ENCODE results near the gene IFI44. TPM values are rescaled to one million over a fixed set of nuclear protein-coding genes. Genes with fewer than 3 reads are reported as not detected.
A peak's percentile ranks its signal among the peaks of the same experiment; 100 is the strongest.

Gene IFI44
- total RNA-seq, 1 donor from 2014 or later, result 27.6 TPM

DNA sequence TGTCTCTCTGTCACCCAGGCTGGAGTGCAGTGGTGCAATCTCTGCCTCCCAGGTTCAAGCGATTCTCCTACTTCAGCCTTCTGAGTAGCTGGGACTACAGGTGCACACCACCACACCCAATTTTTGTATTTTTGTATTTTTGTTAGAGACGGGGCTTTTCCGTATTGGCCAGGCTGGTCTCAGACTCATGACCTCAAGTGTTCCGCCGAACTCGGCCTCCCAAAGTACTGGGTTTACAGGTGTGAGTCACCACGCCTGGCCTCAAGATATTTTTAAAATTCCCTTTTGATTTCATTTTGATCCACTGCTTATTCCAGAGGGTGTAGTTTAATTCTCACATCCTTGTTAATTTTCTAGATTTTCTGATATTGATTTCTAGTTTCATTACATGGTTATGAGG is 25.6 kb upstream of the IFI44 start:
- no peak for DNase-seq
- peaks cover 65% of the 10 kb centered on the region for H3K4me1 Mint-ChIP-seq
- intact Hi-C loops (cut with micrococcal nuclease), result loop anchor here (5.0 to 10.0 kb wide), 2 partner anchors 649 to 942 kb away; partner anchors contain the start of genes FUBP1 and ZZZ3
- no peaks in the 10 kb centered on the region for H3K27me3 Mint-ChIP-seq
- H3K36me3 Mint-ChIP-seq (ENCODE audit: low read depth), result peaks cover 44% of the 10 kb centered on the region
- H3K27ac Mint-ChIP-seq, result peak overlapping the region; percentile 77
- H3K9me3 Mint-ChIP-seq, result no peaks in the 10 kb centered on the region
- peak overlapping the region; percentile 94 for H3K4me3 Mint-ChIP-seq

- Mint-ChIP-seq H3K4me1 (peaks cover 54% of the 10 kb centered on the region), H3K36me3 (ENCODE audit: low read depth) (peaks cover 59% of the 10 kb centered on the region), H3K27me3 (no peaks in the 10 kb centered on the region), H3K27ac (peak overlapping the region; percentile 80), H3K4me3 (peak overlapping the region; percentile 65), H3K9me3 (no peaks in the 10 kb centered on the region)
- no peak for DNase-seq
- intact Hi-C loops (cut with micrococcal nuclease), result loop anchor here (10.0 kb wide), 1 partner anchor 653 kb away; the partner anchor contains the start of gene FUBP1
These were observed 22.3 kb upstream of the IFI44 start for GRCh38 chr1:78627321-78627720.

GRCh38 chr1:78630600-78630999 is 19.0 kb upstream of the IFI44 start:
- no peak for DNase-seq
- no peaks in the 10 kb centered on the region for H3K9me3 Mint-ChIP-seq
- no peaks in the 10 kb centered on the region for H3K27me3 Mint-ChIP-seq
- no peak overlapping the region for H3K27ac Mint-ChIP-seq
- peaks cover 48% of the 10 kb centered on the region for H3K36me3 Mint-ChIP-seq (ENCODE audit: low read depth)
- intact Hi-C loops (cut with micrococcal nuclease), result no loop called here
- no peak overlapping the region for H3K4me3 Mint-ChIP-seq
- peaks cover 37% of the 10 kb centered on the region for H3K4me1 Mint-ChIP-seq

- peaks cover 28% of the 10 kb centered on the region for H3K4me1 Mint-ChIP-seq
- DNase-seq, result no peak
- H3K27me3 Mint-ChIP-seq, result no peaks in the 10 kb centered on the region
- H3K9me3 Mint-ChIP-seq, result peaks cover 3% of the 10 kb centered on the region
- intact Hi-C loops (cut with micrococcal nuclease), result no loop called here
- no peak overlapping the region for H3K27ac Mint-ChIP-seq
- H3K36me3 Mint-ChIP-seq (ENCODE audit: low read depth), result peaks cover 64% of the 10 kb centered on the region
- no peak overlapping the region for H3K4me3 Mint-ChIP-seq
These were observed 16.4 kb upstream of the IFI44 start for GRCh38 chr1:78633209-78633608.

DNA sequence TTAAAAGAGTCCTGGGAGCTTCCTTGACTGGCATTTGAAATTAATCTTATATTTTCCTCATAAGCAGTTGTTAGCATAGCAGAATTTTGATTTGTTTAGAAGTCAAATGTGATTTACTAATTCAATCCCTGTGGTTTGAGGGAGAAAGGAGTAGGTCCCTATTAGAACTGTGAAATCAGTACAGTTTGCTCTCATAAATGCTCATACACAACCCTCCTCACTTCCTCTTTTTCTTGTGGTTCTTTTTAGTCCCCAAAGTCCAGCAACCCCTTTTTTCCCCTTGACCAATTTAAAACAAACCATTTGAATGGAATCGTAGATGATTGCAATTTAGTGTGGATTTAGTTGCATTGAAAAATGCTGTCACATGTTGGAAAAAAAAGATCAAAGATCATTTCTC is 9.2 kb upstream of the IFI44 start:
- Mint-ChIP-seq H3K27me3 (no peaks in the 10 kb centered on the region), H3K27ac (no peak overlapping the region), H3K9me3 (peaks cover 9% of the 10 kb centered on the region), H3K4me1 (peaks cover 48% of the 10 kb centered on the region), H3K4me3 (no peak overlapping the region), H3K36me3 (ENCODE audit: low read depth) (peaks cover 88% of the 10 kb centered on the region)
- DNase-seq, result no peak
- intact Hi-C loops (cut with micrococcal nuclease), result loop anchor here (10.0 kb wide), 1 partner anchor 404 kb away; no protein-coding TSS in a partner anchor

- Mint-ChIP-seq H3K27me3 (no peaks in the 10 kb centered on the region), H3K27ac (no peak overlapping the region), H3K36me3 (ENCODE audit: low read depth) (peaks cover 94% of the 10 kb centered on the region), H3K9me3 (peaks cover 13% of the 10 kb centered on the region), H3K4me1 (peaks cover 53% of the 10 kb centered on the region), H3K4me3 (no peak overlapping the region)
- intact Hi-C loops (cut with micrococcal nuclease), result loop anchor here (10.0 kb wide), 1 partner anchor 403 kb away; no protein-coding TSS in a partner anchor
- no peak for DNase-seq
These were observed 8.1 kb upstream of the IFI44 start for GRCh38 chr1:78641558-78641957.

DNA sequence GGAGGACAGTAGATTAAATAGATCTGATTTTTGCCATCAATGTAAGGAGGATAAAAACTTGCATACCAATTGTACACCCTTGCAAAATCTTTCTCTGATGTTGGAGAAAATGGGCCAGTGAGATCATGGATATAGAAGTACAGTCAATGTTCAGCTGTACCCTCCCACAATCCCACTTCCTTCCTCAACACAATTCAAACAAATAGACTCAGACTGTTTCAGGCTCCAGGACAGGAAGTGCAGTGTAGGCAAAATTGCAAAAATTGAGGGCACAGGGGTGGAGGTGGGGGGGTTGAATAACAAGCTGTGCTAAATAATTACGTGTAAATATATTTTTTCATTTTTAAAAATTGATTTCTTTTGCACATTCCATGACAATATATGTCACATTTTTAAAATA is 3.9 kb upstream of the IFI44 start:
- Mint-ChIP-seq H3K27me3 (no peaks in the 10 kb centered on the region), H3K4me3 (peak overlapping the region; percentile 56), H3K4me1 (peaks cover 51% of the 10 kb centered on the region), H3K9me3 (peaks cover 17% of the 10 kb centered on the region), H3K27ac (peak overlapping the region; percentile 68), H3K36me3 (ENCODE audit: low read depth) (peaks cover 78% of the 10 kb centered on the region)
- intact Hi-C loops (cut with micrococcal nuclease), result loop anchor here (10.0 kb wide), 1 partner anchor 399 kb away; no protein-coding TSS in a partner anchor
- peak; percentile 72 for DNase-seq

- H3K36me3 Mint-ChIP-seq (ENCODE audit: low read depth), result peaks cover 69% of the 10 kb centered on the region
These were observed 2.4 kb upstream of the IFI44 start for GRCh38 chr1:78647238-78647637.

GRCh38 chr1:78650114-78650660 is 556 bp downstream of the IFI44 start:
- intact Hi-C loops (cut with micrococcal nuclease), result loop anchor here (2.0 kb wide), 1 partner anchor 27 kb away; no protein-coding TSS in a partner anchor
- H3K4me3 Mint-ChIP-seq, result peak overlapping the region; percentile 95
- H3K4me1 Mint-ChIP-seq, result peaks cover 53% of the 10 kb centered on the region

More at GRCh38 chr1:78647238-78647637, 2.4 kb upstream of the IFI44 start:
- intact Hi-C loops (cut with micrococcal nuclease), result loop anchor here (10.0 kb wide), 1 partner anchor 398 kb away; no protein-coding TSS in a partner anchor
- no peak for DNase-seq
- Mint-ChIP-seq H3K27ac (no peak overlapping the region), H3K4me1 (peaks cover 56% of the 10 kb centered on the region), H3K9me3 (peaks cover 17% of the 10 kb centered on the region), H3K4me3 (no peak overlapping the region), H3K27me3 (no peaks in the 10 kb centered on the region)

GRCh38 chr1:78651241-78651640 is 1.6 kb downstream of the IFI44 start:
- peak; percentile 77 for DNase-seq
- Mint-ChIP-seq H3K4me1 (peaks cover 51% of the 10 kb centered on the region), H3K36me3 (ENCODE audit: low read depth) (peaks cover 52% of the 10 kb centered on the region), H3K9me3 (peaks cover 8% of the 10 kb centered on the region), H3K4me3 (peak overlapping the region; percentile 95), H3K27ac (peak overlapping the region; percentile 92), H3K27me3 (no peaks in the 10 kb centered on the region)
- intact Hi-C loops (cut with micrococcal nuclease), result loop anchor here (2.0 kb wide), 1 partner anchor 26 kb away; no protein-coding TSS in a partner anchor

More at GRCh38 chr1:78650114-78650660, 556 bp downstream of the IFI44 start:
- Mint-ChIP-seq H3K36me3 (ENCODE audit: low read depth) (peaks cover 52% of the 10 kb centered on the region), H3K27me3 (no peaks in the 10 kb centered on the region), H3K9me3 (peaks cover 11% of the 10 kb centered on the region), H3K27ac (peak overlapping the region; percentile 92)
- DNase-seq, result peak; percentile 58

DNA sequence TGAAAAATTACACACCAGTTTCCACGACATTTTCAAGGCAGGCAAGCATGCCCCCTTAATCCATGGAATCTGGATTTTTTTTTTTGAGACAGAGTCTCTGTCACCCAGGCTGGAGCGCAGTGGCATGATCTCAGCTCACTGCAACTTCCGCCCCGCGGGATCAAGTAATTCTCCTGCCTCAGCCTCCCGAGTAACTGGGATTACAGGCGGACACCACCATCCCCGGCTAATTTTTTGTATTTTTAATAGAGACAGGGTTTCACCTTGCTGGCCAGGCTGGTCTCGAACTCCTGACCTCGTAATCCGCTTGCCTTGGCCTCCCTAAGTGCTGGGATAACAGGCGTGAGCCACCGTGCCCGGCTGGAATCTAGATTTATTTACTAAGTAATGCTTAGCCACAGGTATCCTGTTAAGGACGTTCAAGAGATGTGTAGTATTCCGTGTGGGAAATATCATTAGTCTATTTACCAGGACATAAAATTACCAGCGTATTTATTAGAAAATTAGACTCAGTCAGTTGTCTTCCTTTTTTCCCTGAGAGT is 2.5 kb downstream of the IFI44 start:
- Mint-ChIP-seq H3K27ac (peak overlapping the region; percentile 92), H3K4me3 (peak overlapping the region; percentile 95), H3K4me1 (peaks cover 45% of the 10 kb centered on the region), H3K36me3 (ENCODE audit: low read depth) (peaks cover 44% of the 10 kb centered on the region), H3K9me3 (peaks cover 8% of the 10 kb centered on the region), H3K27me3 (no peaks in the 10 kb centered on the region)
- intact Hi-C loops (cut with micrococcal nuclease), result loop anchor here (2.0 kb wide), 1 partner anchor 673 kb away; the partner anchor contains the start of gene FUBP1
- no peak for DNase-seq

DNA sequence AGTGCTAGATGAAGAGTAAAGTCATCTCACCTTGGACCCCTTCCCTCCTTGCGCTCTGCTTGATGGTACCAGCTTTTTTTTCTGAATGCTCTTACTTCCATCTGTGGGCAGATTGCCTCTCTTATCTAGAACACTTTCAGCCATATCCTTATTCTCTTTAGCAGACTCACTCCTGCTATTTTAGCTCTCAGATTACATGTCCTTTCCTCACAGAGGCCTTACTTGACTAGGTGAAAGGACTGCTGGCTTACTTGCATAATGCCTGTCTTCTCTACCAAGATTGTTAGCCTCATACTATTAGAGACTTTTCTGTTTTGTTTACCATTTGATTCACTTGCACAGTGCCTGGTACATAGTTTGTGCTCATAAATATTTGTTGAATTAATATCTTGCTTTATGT is 9.3 kb downstream of the IFI44 start:
- intact Hi-C loops (cut with micrococcal nuclease), result no loop called here
- peak overlapping the region; percentile 13 for H3K27ac Mint-ChIP-seq

GRCh38 chr1:78663923-78664322 is 14.3 kb downstream of the IFI44 start:
- intact Hi-C loops (cut with micrococcal nuclease), result no loop called here
- DNase-seq, result no peak
- Mint-ChIP-seq H3K4me3 (no peak overlapping the region), H3K27ac (no peak overlapping the region), H3K9me3 (no peaks in the 10 kb centered on the region), H3K4me1 (peaks cover 15% of the 10 kb centered on the region), H3K36me3 (ENCODE audit: low read depth) (peaks cover 43% of the 10 kb centered on the region), H3K27me3 (no peaks in the 10 kb centered on the region)

More for the DNA sequence above, 9.3 kb downstream of the IFI44 start:
- DNase-seq, result peak; percentile 40
- Mint-ChIP-seq H3K4me3 (no peak overlapping the region), H3K36me3 (ENCODE audit: low read depth) (peaks cover 61% of the 10 kb centered on the region), H3K27me3 (no peaks in the 10 kb centered on the region), H3K9me3 (no peaks in the 10 kb centered on the region), H3K4me1 (peaks cover 34% of the 10 kb centered on the region)

- Mint-ChIP-seq H3K4me1 (peaks cover 10% of the 10 kb centered on the region), H3K4me3 (no peak overlapping the region), H3K27me3 (no peaks in the 10 kb centered on the region), H3K27ac (no peak overlapping the region), H3K9me3 (no peaks in the 10 kb centered on the region), H3K36me3 (ENCODE audit: low read depth) (peaks cover 36% of the 10 kb centered on the region)
- intact Hi-C loops (cut with micrococcal nuclease), result no loop called here
- peak; percentile 40 for DNase-seq
These were observed 15.1 kb downstream of the IFI44 start for GRCh38 chr1:78664763-78665162.
